ENCODE data around the gene OPCML.

OPCML gene

GRCh38 chr11:133361689-133361994, 170.7 kb downstream of the OPCML start:
- no peak for DNase-seq (ENCODE audit: low read depth, low spot score)

GRCh38 chr11:133360860-133361688, 171.2 kb downstream of the OPCML start:
- no peak for DNase-seq (ENCODE audit: low read depth, low spot score)

- DNase-seq (ENCODE audit: low read depth, low spot score) = no peak
Observed at GRCh38 chr11:133355095-133355494, 177.2 kb downstream of the OPCML start.

GRCh38 chr11:133354069-133354468, 178.2 kb downstream of the OPCML start:
- DNase-seq (ENCODE audit: low read depth, low spot score) = no peak

- no peak for DNase-seq (ENCODE audit: low read depth, low spot score)
Observed at GRCh38 chr11:133350045-133350444, 182.3 kb downstream of the OPCML start.

- no peak for DNase-seq (ENCODE audit: low read depth, low spot score)
Observed at GRCh38 chr11:133347988-133348387, 184.3 kb downstream of the OPCML start.

- no peak for DNase-seq (ENCODE audit: low read depth, low spot score)
Observed at GRCh38 chr11:133346137-133346536, 186.2 kb downstream of the OPCML start.

GRCh38 chr11:133343951-133344350, 188.3 kb downstream of the OPCML start:
- no peak for DNase-seq (ENCODE audit: low read depth, low spot score)

- DNase-seq (ENCODE audit: low read depth, low spot score) = no peak
Observed at GRCh38 chr11:133339495-133340140, 192.7 kb downstream of the OPCML start.

GRCh38 chr11:133338588-133338987, 193.7 kb downstream of the OPCML start:
- DNase-seq (ENCODE audit: low read depth, low spot score) = no peak

- DNase-seq (ENCODE audit: low read depth, low spot score) = peak; percentile 25
Observed at GRCh38 chr11:133337951-133338418, 194.3 kb downstream of the OPCML start.

- no peak for DNase-seq (ENCODE audit: low read depth, low spot score)
Observed at GRCh38 chr11:133337193-133337592, 195.1 kb downstream of the OPCML start.

GRCh38 chr11:133331031-133331430, 201.3 kb downstream of the OPCML start:
- no peak for DNase-seq (ENCODE audit: low read depth, low spot score)

GRCh38 chr11:133326849-133327248, 205.5 kb downstream of the OPCML start:
- no peak for DNase-seq (ENCODE audit: low read depth, low spot score)

- no peak for DNase-seq (ENCODE audit: low read depth, low spot score)
Observed at GRCh38 chr11:133326332-133326731, 206.0 kb downstream of the OPCML start.

GRCh38 chr11:133325711-133326110, 206.6 kb downstream of the OPCML start:
- DNase-seq (ENCODE audit: low read depth, low spot score) = no peak

GRCh38 chr11:133323354-133323753, 208.9 kb downstream of the OPCML start:
- DNase-seq (ENCODE audit: low read depth, low spot score) = no peak

GRCh38 chr11:133318221-133318620, 214.1 kb downstream of the OPCML start:
- DNase-seq (ENCODE audit: low read depth, low spot score) = peak; percentile 20

- no peak for DNase-seq (ENCODE audit: low read depth, low spot score)
Observed at GRCh38 chr11:133311230-133311629, 221.1 kb downstream of the OPCML start.

GRCh38 chr11:133306019-133306418, 226.3 kb downstream of the OPCML start:
- DNase-seq (ENCODE audit: low read depth, low spot score) = peak; percentile 9

- DNase-seq (ENCODE audit: low read depth, low spot score) = no peak
Observed at GRCh38 chr11:133305208-133305956, 226.9 kb downstream of the OPCML start.

- DNase-seq (ENCODE audit: low read depth, low spot score) = no peak
Observed at GRCh38 chr11:133303262-133303661, 229.0 kb downstream of the OPCML start.

Measured in iPS DF 19.7 (cell line).